K562 (cell line): ENCODE results near the gene CDC26. TPM values are rescaled to one million over a fixed set of nuclear protein-coding genes. Genes with fewer than 3 reads are reported as not detected.

Experiments used
- AFF4 ChIP-seq: sonication (generic); formaldehyde crosslinking; IDR thresholded peaks from 2 replicates; pipeline ENCODE4 v1.8.0; 2023; ENCODE audit warnings: mild to moderate bottlenecking, missing genetic modification reagents
- CBFA2T3 ChIP-seq: fragments of 450-650 bp; IDR thresholded peaks from 2 replicates; pipeline ENCODE4 v1.6.1; 2017
- CLOCK ChIP-seq: fragments of 250-450 bp; sonication (Bioruptor Pico); IDR thresholded peaks from 2 replicates; pipeline ENCODE4 v1.4.0; 2020; ENCODE audit warnings: mild to moderate bottlenecking, moderate library complexity, borderline replicate concordance
- HDAC1 ChIP-seq, 2 experiments: fragments of 450-650 bp; IDR thresholded peaks; 2 replicates each; pipeline ENCODE4 v1.6.1; 2016 to 2017; ENCODE audit warnings: inconsistent platforms in 1 of 2, mild to moderate bottlenecking in 1 of 2, moderate library complexity in 1 of 2
- MEF2D ChIP-seq: conservative IDR thresholded peaks from 2 replicates; pipeline ENCODE4 v1.6.1; 2016; ENCODE audit warnings: low read depth, missing genetic modification characterization, missing compliant biosample characterization
- PHF8 ChIP-seq: fragments of 200-600 bp; sonication (generic); IDR thresholded peaks from 2 replicates; pipeline ENCODE4 v1.6.1; 2012; ENCODE audit warnings: mixed run types, mild to moderate bottlenecking, inconsistent platforms, low read length, moderate library complexity, borderline replicate concordance
- SMAD1 ChIP-seq: fragments of 150-350 bp; IDR thresholded peaks from 2 replicates; pipeline ENCODE4 v1.6.1; 2014; ENCODE audit warnings: low read length, low read depth; ENCODE audit not compliant: partially characterized antibody
- TCF3 ChIP-seq: sonication (generic); formaldehyde crosslinking; IDR thresholded peaks from 2 replicates; pipeline ENCODE4 v1.4.0; 2020; ENCODE audit warnings: mild to moderate bottlenecking, missing genetic modification reagents
- ZNF324 ChIP-seq: fragments of 250-450 bp; sonication (Bioruptor Pico); IDR thresholded peaks from 2 replicates; pipeline ENCODE4 v1.4.0; 2020; ENCODE audit warnings: mild to moderate bottlenecking
- ZNF41 ChIP-seq: fragments of 250-450 bp; sonication (Bioruptor Pico); conservative IDR thresholded peaks from 2 replicates; pipeline ENCODE4 v1.4.0; 2020; ENCODE audit warnings: mild to moderate bottlenecking
- polyA plus RNA-seq, 8 experiments: library from polyadenylated mRNA; depleted of rRNA in 4 of 8; stranded (reverse) in 5 of 8; unstranded in 3 of 8; fragments of >200 nt; fragmentation: Nextera tagmentation in 2 of 8; fragmentation: Illumina TruSeq in 1 of 8; extraction: Ambion mirVana in 2 of 8; extraction: Trizol in 1 of 8; gene quantifications; 2 replicates each; pipeline versions ENCODE4 v1.2.1 to v1.2.3, GENCODE V29; 2011 to 2014; ENCODE audit warnings: inconsistent platforms in 1 of 8, missing spikeins in 1 of 8
- total RNA-seq, 7 experiments: library from RNA; depleted of rRNA in 6 of 7; stranded (reverse); fragments of >200 nt in 6 of 7; fragmentation: Illumina TruSeq in 2 of 7; extraction: Trizol in 2 of 7; gene quantifications; 2 replicates each; pipeline versions ENCODE4 v1.2.1 to v1.2.3, GENCODE V29; 2011 to 2021; ENCODE audit warnings: low replicate concordance in 1 of 7
- TF ChIP-seq, protein P1 (sequence below), 2 experiments: fragments of 450-650 bp; IDR thresholded peaks; 2 replicates each; pipeline ENCODE4 v1.6.1; 2016; ENCODE audit warnings: mild to moderate bottlenecking in 2 of 2, borderline replicate concordance in 1 of 2, low read depth in 1 of 2, moderate library complexity in 1 of 2

CDC26 gene
- total and polyA plus RNA-seq, 9 of the 15 experiments (the other 6 are each of a cell fraction or from before 2014, with no cell fraction given), result 33.0 to 147 (median 60.0) TPM

DNA sequence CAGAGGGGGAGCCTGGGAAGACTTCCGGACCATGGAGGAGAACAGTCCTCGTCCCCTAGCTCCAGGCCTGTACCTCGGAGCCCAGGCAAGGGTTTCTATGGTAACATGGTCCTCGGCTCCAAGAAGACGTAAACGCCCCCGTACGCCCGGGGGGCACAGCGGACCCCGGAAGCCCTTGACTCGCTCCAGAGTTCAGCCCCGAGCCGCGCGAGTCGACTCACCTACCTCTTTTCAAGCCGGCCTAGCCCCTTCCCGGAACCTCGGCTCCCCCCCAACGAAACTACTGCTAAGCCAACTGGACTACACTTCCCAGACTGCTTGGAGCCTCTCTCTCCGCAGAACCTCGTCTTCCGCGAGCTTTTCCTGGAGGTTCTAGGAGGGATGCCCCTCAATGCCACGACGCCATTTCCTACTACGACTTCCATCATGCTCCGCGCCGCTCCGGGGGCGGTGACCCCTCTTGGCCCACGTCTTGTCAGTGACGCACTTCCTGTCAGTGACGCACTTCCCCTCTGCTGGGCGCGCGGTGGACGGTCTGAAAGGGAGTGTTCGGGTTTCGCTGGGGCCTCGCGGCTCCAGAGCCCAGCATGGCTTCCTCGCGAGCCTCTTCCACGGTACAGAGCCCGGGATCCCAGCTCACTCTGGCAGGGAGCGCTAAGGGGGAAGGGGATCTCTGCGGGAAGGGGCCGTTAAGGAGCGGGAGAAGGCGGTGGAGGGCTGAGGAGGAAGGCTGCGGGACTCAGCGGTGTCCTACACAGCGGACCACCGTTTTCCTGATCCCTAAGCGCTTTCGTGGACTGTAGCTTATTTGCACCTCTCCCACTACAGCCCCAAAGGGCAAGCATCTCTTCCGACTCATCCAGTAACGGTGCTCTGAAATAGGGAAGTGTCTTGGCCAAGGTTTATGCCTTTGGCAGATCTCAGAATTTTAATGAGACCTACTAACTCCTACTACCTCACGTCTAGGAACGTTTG, at the start of gene CDC26, which contains the start of gene PRPF4 (continued):
- 0 out of 2 replicates have a peak, but pooled peaks have one; percentile 54 for TF ChIP-seq AFF4 (CRISPR knock-in tag)
- TF ChIP-seq, protein P1, sequence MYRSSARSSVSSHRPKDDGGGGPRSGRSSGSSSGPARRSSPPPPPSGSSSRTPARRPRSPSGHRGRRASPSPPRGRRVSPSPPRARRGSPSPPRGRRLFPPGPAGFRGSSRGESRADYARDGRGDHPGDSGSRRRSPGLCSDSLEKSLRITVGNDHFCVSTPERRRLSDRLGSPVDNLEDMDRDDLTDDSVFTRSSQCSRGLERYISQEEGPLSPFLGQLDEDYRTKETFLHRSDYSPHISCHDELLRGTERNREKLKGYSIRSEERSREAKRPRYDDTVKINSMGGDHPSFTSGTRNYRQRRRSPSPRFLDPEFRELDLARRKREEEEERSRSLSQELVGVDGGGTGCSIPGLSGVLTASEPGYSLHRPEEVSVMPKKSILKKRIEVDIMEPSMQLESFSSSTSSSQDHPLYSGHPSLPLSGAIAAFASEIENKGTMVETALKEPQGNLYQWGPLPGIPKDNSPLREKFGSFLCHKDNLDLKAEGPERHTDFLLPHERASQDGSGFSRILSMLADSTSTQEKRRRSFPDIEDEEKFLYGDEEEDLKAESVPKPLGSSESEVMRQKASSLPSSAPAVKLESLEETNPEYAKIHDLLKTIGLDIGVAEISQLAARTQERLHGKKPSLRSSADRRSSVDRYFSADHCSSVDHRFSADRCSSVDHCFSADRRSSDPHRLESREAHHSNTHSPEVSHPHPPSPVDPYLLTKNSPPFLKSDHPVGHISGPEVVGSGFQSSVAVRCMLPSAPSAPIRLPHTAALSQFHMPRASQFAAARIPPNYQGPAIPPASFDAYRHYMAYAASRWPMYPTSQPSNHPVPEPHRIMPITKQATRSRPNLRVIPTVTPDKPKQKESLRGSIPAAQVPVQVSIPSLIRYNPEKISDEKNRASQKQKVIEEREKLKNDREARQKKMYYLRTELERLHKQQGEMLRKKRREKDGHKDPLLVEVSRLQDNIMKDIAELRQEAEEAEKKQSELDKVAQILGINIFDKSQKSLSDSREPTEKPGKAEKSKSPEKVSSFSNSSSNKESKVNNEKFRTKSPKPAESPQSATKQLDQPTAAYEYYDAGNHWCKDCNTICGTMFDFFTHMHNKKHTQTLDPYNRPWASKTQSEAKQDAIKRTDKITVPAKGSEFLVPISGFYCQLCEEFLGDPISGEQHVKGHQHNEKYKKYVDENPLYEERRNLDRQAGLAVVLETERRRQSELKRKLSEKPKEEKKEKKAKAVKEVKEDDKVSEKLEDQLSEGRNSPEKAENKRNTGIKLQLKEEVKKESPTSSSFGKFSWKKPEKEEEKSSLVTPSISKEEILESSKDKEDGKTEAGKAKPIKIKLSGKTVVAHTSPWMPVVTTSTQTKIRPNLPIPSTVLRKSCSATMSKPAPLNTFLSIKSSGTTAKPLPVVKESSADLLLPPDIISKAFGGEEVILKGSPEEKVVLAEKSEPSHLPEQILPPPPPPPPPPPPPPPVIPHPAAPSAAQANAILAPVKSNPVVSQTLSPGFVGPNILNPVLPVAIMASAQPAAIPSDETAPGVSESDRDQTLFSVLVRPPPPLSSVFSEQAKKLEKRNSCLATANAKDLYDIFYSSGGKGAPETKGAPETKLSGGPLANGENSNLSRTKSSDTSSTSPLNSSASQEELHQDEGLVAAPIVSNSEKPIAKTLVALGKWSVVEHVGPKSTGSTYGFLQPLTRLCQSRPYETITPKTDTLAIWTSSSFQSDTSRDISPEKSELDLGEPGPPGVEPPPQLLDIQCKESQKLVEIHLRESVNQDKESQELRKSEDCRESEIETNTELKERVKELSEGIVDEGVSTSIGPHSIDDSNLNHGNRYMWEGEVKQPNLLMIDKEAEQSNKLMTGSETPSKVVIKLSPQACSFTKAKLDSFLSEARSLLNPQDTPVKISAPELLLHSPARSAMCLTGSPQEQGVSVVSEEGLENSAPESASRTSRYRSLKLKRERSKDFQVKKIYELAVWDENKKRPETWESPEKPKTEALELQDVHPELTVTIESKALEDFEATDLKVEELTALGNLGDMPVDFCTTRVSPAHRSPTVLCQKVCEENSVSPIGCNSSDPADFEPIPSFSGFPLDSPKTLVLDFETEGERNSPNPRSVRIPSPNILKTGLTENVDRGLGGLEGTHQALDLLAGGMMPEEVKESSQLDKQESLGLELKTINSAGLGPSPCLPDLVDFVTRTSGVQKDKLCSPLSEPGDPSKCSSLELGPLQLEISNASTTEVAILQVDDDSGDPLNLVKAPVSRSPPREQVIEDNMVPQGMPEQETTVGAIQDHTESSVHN (IDR thresholded peaks at IDR 0.05; ENCODE audit: borderline replicate concordance in 1 of 2, low read depth in 1 of 2), result no peak
- no peak for TF ChIP-seq ZNF41 (CRISPR knock-in tag)
- TF ChIP-seq TCF3 (CRISPR knock-in tag), result peak; percentile 6; the same call in 1 of the 2 replicates
- TF ChIP-seq MEF2D, result no peak
- TF ChIP-seq HDAC1 (IDR thresholded peaks at IDR 0.05), result peak in 1 of 2 experiments; percentile 92; a peak in 2 of 4 replicates
- TF ChIP-seq SMAD1, result peak; percentile 91
- TF ChIP-seq CBFA2T3, result no peak
- peak; percentile 98 for TF ChIP-seq PHF8
- TF ChIP-seq ZNF324 (CRISPR knock-in tag), result peak; percentile 33; the same call in 1 of the 2 replicates
- TF ChIP-seq CLOCK (CRISPR knock-in tag), result no peak
